Left ventricle myocardium superior (tissue), 1 donor: ENCODE measurements around the gene SRR. TPM values are rescaled to one million over a fixed set of nuclear protein-coding genes. Genes with fewer than 3 reads are reported as not detected.

ENCODE experiments used
- ATAC-seq: fragments of 200-7000 bp; cut with Tn5 transposase; one replicate; pipeline ENCODE4 v1.9.1; 2020; ENCODE audit warnings: mild to moderate bottlenecking, moderate library complexity
- DNase-seq: peaks from one replicate; pipeline ENCODE4 v3.0.0-alpha.2; 2020
- intact Hi-C: fragments of 100-400 bp; cut with micrococcal nuclease; formaldehyde crosslinking; loops from one replicate; pipeline ENCODE4 v1.11.0; 2022
- total RNA-seq: library from RNA; stranded (reverse); fragmentation: NEBNext Ultra II Directional; extraction: Animal tissue kit (Norgen Biotek cat#: 25700); gene quantifications from one replicate; pipeline ENCODE4 v1.2.1, GENCODE V29; 2021
- donor health status: DM: no; HTN: yes; CAD: no; lungs with severe emphysema.

SRR gene
- total RNA-seq, 1 donor from 2014 or later = 7.6 TPM

DNA sequence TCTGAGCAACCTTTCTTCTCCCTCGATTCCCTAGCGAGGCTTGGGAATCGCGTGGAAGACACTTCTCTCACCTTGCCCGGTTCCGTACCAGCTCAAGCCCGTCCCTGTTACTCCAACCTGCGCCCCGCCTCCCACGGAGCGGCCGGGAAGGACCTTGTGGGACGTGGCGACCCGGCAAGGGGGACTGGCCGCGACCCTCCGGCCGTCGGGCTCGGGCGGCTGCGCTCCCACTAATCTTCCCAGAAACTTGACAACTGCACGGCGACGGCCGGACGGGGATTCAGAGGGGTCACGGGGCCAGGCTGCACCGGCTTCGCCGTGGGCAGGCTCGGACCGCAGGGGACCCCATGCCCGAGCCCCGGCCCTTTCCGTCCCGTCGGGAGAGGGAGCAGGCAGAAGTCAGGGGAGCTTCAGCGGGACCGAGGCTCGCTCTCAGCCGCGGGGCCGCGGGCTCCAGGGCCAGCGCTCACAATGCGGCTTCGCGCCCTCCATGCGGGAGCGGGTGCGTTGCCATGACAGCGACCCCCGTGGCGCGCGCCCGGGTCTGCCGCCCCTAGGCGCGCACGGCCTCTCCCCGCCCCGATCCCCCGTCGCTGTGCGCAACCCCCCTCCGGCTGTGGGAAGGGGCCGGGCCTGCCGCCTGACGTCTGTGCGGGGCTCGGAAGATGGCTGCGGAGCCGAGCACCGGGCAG is 33.2 kb downstream of the SRR start, which contains the start of gene SGSM2:
TSS of gene SGSM2 (plus strand) at position 650 of the 692 bp plus-strand sequence. CDS start 188 bp downstream, outside the sequence.
- ATAC-seq (peak; percentile 83), DNase-seq (peak; percentile 83)
- intact Hi-C loops = no loop called here

DNA sequence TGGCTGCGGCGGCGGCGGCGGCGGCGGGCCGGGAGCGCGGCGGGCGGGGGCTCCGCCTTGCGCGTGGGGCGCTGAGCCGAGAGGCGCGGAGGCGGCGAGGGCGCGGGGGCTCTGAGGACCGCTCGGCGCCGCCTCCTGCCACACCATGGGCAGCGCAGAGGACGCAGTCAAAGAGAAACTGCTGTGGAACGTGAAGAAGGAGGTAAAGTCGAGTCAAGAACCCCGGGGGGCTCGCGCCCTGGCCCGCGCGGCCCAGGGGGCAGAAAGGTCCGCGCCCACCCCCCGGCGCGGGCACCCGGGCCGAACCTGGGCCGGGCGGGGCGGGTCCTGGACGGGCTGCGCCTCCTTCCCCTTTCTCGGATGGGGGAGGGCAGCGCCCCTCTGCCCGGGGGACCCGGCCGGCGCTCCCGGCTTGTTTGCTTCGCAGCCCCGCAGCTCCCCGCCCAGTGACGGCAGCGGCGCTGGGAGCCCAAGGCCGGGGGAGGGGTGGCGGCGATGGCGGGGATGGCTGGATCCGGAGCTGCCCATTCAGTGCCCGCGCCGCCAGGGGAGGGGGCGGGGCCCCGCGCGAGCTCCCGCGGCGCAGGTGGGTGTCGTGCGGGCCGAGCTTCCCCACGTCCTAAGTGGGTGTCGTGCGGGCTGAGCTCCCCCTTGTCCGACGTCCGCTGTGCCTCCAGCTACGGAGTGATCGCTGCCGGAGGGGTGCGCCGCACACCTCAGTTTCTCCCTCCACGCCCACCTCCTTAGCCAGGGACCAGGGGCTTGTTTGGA is 34.0 kb downstream of the SRR start:
- ATAC-seq = peak; percentile 50
- peak; percentile 80 for DNase-seq
- intact Hi-C loops = no loop called here

DNA sequence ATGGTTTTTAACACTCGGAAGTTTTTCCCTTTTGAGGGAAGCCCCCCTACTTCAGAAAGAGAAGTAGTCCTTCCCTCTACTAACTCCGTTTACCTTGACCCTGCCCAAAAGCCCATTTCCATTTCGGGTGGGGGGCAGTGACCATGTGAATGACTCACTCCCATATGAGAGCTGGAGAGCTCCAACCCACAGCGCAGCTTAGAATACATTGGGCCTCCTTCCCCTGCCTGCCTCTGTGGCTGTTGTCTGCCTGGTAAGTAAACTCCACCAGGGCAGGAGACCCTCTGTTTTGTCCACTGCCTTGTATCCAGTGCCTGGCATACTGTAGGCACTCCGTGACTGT is 34.5 kb downstream of the SRR start:
- DNase-seq (no peak), ATAC-seq (no peak)
- intact Hi-C loops = no loop called here

DNA sequence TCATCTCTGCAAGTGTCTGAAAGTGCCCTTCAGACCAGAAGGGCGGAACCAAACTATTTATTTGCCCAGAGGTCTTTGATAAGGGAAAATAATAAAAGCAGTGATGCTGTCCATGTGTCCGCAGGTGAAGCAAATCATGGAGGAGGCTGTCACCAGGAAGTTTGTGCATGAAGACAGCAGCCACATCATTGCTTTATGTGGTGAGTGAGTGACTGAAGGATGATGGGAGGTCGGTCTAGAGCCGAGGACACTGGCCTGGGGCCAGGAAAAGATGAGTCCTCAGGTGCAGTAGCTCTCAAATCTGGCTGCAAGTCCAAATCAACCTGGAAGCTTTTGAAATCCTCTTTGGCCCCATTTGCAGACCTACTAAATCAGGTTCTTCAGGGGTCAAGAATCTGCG is 39.7 kb downstream of the SRR start:
- ATAC-seq = no peak
- intact Hi-C loops = no loop called here
- no peak for DNase-seq

DNA sequence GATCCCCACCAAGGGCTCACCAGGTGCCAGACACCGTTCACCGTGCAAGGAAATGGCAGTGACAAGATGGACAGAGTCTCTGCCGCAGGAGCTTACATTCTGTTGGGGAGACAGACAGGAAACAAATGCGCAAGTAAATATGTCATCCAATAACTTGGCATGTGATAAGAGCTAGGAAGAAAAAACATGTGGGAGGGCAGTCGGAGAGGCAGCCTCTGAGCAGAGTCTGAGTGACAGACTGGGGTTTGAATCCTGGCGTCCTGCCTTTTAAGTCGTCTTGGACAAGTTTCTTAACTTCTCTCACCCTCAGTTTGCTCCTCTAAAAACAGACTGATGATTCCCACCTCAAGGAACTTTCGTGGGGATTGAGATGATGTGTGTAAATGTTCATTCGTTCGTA is 40.8 kb downstream of the SRR start:
- intact Hi-C loops = no loop called here
- ATAC-seq = no peak

DNA sequence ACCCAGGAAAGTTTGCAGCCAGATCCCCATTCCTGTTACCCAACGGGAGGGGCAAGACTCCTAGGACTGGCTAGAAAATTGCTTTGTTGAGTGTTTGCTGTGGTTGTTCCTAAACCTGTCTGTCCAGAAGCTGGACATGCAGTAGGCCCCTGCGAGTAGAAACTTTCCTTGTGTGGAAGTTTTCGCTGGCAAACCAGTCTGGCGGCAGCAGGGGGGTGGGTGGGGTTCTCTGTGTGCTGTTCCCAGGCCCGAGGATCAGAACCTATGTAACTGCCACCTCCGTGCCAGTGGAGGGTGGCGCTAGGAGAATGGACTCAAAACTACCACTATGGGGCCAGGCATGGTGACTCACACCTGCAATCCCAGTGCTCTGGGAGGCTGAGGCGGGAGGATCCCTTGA is 42.7 kb downstream of the SRR start:
- DNase-seq (no peak), ATAC-seq (no peak)
- intact Hi-C loops = no loop called here

More for the DNA sequence above, 40.8 kb downstream of the SRR start:
- no peak for DNase-seq

DNA sequence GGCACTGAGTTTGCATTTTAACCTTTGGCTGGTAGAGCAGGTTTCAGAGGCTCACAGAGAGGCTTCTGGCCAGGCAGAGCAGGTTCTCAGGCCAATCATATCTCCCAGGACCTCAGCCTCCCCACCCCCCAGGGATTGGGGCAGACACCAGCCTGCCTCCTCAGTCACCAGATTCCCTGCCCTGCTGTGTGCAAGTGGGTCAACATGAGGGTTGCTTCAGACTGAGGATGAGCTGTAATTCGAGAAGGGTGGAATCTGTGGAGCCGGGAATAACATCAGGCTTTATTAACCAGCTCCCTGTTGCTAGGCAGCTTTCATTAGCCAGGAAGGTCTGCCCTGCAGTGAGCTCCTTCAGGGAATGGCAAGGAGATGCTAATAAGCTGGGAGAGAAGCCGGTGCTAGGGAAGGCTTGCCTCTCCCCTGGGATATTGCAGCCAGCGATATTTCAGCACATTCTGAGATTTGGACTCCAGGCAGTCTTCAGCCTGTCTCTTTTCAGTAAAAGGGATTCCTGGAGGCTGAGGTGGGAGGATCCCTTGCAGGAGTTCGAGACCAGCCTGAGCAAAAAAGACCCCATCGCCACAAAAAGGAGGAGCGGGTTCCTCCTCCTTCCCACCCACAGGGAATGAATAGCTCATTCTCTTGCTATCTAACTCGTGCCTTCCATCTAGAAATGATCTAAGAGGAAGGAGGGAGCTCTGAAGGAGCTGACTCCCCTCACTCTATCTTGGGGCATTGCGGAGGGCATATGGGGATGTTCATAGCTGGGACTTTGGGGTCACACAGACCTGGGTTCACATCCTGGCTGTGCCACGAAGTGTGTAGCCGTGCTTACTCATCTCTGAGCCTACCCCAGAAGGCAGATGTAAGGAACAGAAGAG is 44.3 kb downstream of the SRR start:
- peak; percentile 3 for DNase-seq
- intact Hi-C loops = no loop called here
- peak; percentile 78 for ATAC-seq

DNA sequence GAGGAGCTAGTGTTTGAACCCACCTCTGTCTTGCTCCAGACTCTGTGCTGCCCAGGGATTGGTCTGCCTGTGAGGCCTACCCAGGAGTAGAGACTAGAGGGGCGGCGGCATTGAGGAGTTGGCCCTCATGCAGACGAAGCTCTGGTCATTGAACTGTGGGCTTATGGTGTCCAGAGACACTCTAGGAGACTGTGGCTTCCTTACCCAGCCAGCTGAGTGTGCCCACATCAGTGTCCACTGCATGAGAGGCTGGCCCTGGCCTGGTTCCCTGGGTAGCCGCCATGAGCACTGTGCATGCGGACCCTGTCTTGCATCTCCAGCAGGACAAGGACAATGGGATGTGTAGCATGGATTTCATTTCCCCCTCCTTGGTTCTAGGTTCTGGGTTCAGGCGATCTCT is 47.5 kb downstream of the SRR start:
- intact Hi-C loops = no loop called here
- ATAC-seq (no peak), DNase-seq (peak; percentile 13)

DNA sequence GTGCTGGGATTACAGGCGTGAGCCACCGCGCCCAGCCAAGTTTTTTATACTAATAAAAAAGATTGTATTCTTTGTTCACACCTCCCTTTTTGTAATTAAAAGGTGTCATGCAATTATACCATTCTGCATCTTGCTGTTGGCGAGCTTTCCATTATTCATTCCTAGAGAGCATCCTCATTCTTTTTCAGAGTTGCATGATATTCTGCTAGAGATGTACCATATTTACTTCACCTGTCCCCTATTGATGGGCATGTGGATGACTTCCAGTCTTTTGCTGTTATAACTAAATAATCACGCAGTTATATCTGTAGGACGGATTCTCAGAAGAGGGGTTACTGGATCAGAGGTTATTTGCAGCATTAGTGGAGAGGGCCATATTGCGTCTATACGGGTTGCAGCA is 50.6 kb downstream of the SRR start:
- DNase-seq = no peak
- intact Hi-C loops = no loop called here
- ATAC-seq = no peak

DNA sequence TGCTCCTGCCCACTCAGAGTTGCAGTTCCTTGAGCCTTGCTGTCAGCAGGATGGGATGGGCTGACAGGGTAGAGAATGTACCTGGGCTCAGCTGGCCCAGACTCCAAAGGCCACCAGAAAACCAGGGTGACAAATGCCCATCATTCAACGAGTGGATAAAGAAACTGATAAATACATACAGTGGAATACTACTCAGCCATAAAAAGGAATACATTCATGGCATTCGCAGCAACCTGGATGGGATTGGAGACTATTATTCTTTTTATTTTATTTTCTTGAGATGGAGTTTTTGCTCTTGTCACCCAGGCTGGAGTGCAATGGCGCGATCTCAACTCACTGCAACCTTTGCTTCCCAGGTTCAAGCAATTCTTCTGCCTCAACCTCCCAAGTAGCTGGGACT is 53.5 kb downstream of the SRR start:
- no peak for ATAC-seq
- intact Hi-C loops = no loop called here
- no peak for DNase-seq

DNA sequence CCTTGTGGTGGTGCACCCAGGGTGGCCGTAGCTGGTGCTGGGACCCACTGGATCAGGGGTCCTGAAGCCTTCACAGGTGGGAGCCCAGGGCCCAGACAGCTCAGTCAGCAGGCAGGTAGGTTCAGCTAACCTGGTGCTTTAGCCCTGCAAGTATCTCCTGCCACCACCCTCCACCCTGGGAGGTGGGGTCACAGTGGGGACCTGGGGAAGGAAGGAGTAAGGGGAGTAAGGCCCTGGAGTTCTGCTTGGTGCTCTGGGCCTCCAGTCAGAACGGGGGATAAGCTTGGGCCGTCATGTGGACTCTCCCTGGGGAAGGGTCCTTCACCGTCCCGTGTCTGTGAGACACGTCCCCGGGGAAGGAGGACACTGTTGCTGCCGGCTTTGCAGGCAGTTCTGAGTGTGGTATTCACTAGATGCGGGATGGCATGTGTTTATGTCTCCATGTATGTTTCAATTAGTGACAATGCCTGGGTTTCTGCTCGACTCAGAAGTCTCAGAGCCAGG is 54.2 kb downstream of the SRR start:
- intact Hi-C loops = no loop called here
- ATAC-seq = no peak

DNA sequence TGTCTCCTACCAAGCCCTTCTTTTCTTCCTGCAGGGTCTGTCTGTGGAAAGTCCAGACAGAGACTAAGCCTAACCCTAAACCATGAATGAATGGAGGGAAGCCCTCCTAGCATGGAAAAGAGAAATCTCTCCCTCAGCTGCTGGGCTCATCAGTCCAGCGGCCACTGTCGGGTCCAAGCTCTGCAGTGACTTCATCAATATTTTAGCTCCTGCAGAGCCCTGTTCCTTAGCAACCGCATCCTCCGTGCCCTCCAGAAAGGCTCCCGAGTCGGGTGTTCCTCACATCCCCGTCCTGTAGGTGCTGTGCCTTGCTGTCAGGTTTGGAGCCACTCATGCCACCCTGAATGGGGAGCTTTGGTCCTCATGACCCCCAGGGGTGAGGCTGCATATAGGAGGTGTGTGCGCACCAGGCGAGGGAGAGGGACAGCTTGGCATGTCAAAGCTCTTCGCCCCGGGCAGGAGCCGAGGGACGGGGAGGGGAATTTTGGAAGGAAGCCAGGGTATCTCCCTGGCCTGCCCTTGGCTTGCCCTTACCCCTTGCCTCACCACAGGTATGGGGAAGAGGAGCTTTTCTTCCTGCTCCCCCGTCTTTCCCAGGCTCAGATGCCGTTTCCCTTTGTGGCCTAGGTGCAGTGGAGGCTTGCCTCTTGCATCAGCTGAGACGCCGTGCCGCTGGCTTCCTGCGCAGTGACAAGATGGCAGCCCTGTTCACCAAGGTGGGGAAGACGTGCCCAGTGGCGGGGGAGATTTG is 57.4 kb downstream of the SRR start:
- peak; percentile 11 for ATAC-seq
- no peak for DNase-seq
- intact Hi-C loops = no loop called here

More for the DNA sequence above, 54.2 kb downstream of the SRR start:
- peak; percentile 23 for DNase-seq

DNA sequence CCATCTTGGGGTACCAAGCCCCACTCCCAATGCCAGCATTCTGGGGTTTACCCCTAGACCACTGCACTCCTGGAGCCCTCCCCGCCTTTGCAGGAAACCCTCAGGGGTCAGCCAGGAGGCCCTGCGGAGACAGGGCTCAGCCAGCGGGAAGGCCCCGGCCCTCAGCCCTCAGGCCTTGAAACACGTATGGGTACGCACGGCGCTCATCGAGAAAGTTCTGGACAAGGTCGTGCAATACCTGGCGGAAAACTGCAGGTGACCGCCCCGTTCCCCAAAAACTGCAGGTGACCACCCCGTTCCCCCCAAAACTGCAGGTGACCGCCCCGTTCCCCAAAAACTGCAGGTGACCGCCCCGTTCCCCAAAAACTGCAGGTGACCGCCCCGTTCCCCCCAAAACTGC is 58.3 kb downstream of the SRR start:
- DNase-seq (no peak), ATAC-seq (no peak)
- intact Hi-C loops = no loop called here

DNA sequence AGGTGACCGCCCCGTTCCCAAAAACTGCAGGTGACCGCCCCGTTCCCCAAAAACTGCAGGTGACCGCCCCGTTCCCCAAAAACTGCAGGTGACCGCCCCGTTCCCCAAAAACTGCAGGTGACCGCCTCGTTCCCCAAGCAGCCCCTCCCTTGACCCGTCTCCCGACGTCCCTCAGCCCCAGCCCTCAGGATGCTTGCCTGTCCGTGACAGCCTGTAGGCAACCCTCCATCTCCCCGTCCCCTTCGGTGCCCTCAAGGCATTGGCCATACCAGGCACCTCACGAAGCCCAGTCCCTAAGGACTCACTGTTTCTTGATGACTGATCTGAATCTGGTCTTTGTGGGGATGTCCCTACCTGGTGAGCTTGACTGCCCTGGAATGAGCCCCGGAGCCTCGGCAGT is 58.7 kb downstream of the SRR start:
- no peak for DNase-seq
- no peak for ATAC-seq
- intact Hi-C loops = no loop called here

DNA sequence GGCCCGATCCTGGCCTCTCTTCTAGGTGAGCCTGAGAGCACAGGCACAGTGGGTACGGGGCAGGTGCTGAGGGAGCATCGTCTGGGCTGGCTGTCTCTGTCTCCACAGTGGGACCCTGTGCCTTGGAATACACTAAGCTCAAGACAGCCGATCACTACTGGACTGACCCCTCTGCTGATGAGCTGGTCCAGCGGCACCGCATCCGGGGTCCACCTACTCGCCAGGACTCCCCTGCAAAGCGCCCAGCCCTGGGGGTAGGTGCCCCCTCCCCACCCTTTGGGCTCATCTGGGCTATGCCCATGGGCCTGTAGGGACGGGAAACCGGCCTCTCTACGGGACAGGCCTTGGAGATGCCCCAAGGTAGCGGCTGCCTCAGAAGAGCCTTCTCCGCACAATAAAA is 59.1 kb downstream of the SRR start:
- intact Hi-C loops = no loop called here
- ATAC-seq = no peak
- DNase-seq = no peak

DNA sequence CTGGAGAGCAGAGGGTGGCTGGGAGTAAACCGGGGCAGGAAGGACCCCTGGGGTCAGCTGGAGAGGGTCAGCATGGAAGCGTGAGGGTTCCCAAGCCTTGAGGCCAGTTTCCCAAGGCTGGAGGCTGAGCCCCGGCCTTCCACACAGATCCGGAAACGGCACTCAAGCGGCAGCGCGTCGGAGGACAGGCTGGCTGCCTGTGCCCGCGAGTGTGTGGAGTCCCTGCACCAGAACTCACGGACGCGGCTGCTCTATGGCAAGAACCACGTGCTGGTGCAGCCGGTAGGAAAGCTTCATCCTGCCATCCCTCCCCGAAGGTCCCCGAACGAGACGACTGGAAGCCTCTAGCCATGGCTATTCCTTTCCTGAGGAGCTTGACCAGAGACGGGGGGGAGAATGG is 59.6 kb downstream of the SRR start:
- intact Hi-C loops = no loop called here
- ATAC-seq (no peak), DNase-seq (no peak)

DNA sequence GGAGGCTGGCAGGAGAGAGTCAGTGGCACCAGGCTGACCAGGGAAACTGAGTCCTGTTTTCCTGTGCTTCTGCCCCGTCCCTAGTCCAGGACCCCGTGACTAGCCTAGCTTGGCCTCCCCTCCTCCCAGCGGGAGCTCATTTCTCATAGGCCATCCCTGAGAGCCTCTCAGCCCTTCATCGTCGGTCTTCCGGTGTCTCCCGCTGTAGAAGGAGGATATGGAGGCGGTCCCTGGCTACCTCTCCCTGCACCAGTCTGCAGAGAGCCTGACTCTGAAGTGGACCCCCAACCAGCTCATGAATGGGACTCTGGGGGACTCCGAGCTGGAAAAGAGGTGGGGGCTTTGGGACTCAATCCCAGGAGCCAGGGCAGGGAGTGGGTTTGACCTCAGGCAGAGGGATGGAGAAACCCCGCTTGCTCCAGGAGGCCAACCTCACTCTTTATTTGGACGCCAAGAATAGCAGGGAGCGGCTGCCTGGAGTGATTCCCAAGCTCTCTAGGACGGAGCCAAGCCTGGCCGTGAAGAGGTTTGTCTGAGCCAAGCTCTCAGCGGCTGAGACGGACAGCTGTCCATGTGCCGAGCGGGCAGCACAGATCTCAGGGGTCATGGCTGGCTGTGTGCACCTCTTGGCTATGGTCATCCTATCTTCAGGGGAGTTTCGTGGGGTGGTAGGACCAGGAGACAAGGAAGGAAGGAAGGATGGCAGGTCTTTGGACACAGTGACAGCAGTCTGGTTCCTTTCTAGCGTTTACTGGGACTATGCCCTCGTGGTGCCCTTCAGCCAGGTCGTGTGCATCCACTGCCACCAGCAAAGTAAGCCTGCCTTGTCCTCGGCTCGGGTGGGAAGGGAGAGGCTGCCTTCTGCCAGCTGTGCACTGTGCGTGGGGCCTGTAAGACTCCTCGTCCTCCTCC is 60.4 kb downstream of the SRR start:
- ATAC-seq (peak; percentile 79), DNase-seq (peak; percentile 78)
- intact Hi-C loops = no loop called here

DNA sequence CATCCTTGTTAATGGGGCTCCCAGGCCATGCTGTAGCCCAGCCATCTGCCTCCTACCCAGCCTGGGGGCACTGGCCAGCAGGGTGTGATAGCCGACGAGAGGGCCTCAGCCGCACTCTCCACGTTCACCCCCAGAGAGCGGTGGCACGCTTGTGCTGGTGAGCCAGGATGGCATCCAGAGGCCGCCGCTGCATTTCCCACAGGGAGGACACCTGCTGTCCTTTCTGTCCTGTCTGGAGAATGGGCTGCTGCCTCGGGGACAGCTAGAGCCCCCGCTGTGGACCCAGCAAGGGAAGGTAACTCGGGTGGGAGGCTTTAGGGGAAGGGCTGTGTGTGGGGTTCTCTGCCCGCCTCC is 61.0 kb downstream of the SRR start:
- DNase-seq = no peak
- no peak for ATAC-seq
- intact Hi-C loops = no loop called here
